ENCODE measurements around the gene RETREG2.

GRCh38 chr2:219207134-219207883 lies 29.2 kb downstream of the RETREG2 start:
- TF ChIP-seq CTCF (IDR thresholded peaks at IDR 0.05) (no peak), POLR2A (IDR thresholded peaks at IDR 0.05) (peak in 1 of 2 donors; percentile 28)
